GM12892 (cell line): ENCODE measurements around the gene U2SURP.

ENCODE experiments used
- POLR2A ChIP-seq: IDR thresholded peaks from 2 replicates; pipeline ENCODE4 v1.6.1; 2011; ENCODE audit warnings: low read depth, low read length, control low read depth
- POLR2AphosphoS5 ChIP-seq: IDR thresholded peaks from 2 replicates; pipeline ENCODE4 v1.6.1; 2011; ENCODE audit warnings: low read depth, low read length, control low read depth
- TAF1 ChIP-seq: IDR thresholded peaks from 2 replicates; pipeline ENCODE4 v1.6.1; 2011; ENCODE audit warnings: low read depth, mild to moderate bottlenecking, control low read depth, low read length, borderline replicate concordance

DNA sequence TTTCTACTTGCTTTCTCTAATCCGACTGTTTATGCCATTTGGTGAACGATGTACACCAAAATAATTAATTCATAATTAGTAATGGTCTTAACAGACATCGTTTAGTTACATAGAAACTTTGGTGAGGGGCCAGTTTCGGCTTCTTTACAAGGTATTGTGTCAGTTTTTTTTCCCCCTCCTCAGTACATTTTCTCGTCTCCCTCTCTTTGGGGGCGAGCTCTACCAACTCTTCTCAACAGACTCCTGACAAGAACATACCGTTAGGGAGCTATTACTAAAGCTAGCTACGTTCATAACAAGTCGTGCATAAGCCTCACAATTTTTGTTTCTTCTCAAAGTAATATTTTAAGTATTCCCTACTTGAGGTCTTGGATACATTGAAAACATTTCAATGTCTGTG lies 1.4 kb downstream of the U2SURP start:
- TF ChIP-seq POLR2AphosphoS5, result no peak
- TF ChIP-seq POLR2A, result no peak
- no peak for TF ChIP-seq TAF1
